Measurements from ENCODE around the gene CMIP. TPM values are rescaled to one million over a fixed set of nuclear protein-coding genes. Genes with fewer than 3 reads are reported as not detected.

The CMIP gene
- total RNA-seq, 1 donor, result 15.7 TPM

GRCh38 chr16:81676066-81676882 is 231.7 kb downstream of the CMIP start:
- H3K4me3 ChIP-seq (ENCODE audit: low read depth, low read length), result no peak overlapping the region
- no peak for TF ChIP-seq CTCF (IDR thresholded peaks at IDR 0.05; ENCODE audit: insufficient read depth, low read length)
- no peak for DNase-seq (ENCODE audit: low read depth)

DNA sequence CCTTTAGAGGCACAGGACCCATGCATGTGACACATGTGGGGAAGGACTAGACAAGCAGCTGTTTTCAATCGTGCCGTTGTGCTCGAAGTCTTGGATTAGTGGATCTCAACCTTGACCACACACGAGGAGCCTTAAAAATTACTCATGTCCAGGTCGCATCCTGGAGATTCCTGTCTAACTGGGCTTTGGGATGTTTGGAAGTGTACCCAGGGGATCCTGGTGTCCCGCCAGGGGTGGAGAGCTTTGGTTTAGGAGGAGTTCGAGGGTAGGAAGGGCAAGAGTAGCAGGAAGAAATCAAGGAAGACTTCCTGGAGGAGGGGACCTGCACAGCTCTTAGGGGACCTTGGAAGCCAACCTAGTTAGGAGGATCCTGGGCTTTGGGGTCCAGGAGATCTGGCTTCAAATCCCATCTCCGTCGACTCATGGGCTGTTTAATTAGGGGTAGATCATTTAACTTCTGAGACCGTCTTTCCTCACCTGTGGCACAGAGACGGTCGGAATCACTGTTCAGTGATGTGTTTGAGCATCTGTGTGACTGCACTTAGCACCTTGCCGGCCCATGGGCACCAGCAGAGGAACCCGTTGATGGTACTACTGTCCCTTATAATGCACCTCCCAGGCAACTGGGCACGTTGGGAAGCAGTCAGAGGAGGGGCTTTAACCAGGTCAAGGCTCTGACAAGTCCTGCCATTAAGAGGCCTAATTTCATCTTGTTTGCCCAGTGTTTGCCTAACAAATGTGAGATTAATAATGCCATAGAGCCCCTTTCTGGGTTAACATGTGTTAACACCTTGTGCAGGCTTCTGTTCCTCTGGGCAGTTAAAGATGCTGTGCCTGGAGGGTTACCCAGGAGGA is 232.5 kb downstream of the CMIP start:
- H3K4me3 ChIP-seq (ENCODE audit: low read depth, low read length), result no peak overlapping the region
- no peak for DNase-seq (ENCODE audit: low read depth)
- TF ChIP-seq CTCF (IDR thresholded peaks at IDR 0.05; ENCODE audit: insufficient read depth, low read length), result no peak

- no peak for TF ChIP-seq CTCF (IDR thresholded peaks at IDR 0.05; ENCODE audit: insufficient read depth, low read length)
- DNase-seq (ENCODE audit: low read depth), result no peak
Measured at GRCh38 chr16:81678326-81679095, 233.9 kb downstream of the CMIP start.

GRCh38 chr16:81679721-81680430 is 235.3 kb downstream of the CMIP start:
- DNase-seq (ENCODE audit: low read depth), result no peak
- H3K4me3 ChIP-seq (ENCODE audit: low read depth, low read length), result no peak overlapping the region
- no peak for TF ChIP-seq CTCF (IDR thresholded peaks at IDR 0.05; ENCODE audit: insufficient read depth, low read length)

More at GRCh38 chr16:81678326-81679095, 233.9 kb downstream of the CMIP start:
- no peak overlapping the region for H3K4me3 ChIP-seq (ENCODE audit: low read depth, low read length)

GRCh38 chr16:81680444-81681275 is 236.1 kb downstream of the CMIP start:
- no peak for DNase-seq (ENCODE audit: low read depth)
- no peak for TF ChIP-seq CTCF (IDR thresholded peaks at IDR 0.05; ENCODE audit: insufficient read depth, low read length)
- H3K4me3 ChIP-seq (ENCODE audit: low read depth, low read length), result no peak overlapping the region
